Measurements from ENCODE around the gene SLC25A25. TPM values are rescaled to one million over a fixed set of nuclear protein-coding genes. Genes with fewer than 3 reads are reported as not detected.

SLC25A25 gene
- total and polyA plus RNA-seq, 2 experiments from 2014 or later, result 8.2 to 20.2 TPM

DNA sequence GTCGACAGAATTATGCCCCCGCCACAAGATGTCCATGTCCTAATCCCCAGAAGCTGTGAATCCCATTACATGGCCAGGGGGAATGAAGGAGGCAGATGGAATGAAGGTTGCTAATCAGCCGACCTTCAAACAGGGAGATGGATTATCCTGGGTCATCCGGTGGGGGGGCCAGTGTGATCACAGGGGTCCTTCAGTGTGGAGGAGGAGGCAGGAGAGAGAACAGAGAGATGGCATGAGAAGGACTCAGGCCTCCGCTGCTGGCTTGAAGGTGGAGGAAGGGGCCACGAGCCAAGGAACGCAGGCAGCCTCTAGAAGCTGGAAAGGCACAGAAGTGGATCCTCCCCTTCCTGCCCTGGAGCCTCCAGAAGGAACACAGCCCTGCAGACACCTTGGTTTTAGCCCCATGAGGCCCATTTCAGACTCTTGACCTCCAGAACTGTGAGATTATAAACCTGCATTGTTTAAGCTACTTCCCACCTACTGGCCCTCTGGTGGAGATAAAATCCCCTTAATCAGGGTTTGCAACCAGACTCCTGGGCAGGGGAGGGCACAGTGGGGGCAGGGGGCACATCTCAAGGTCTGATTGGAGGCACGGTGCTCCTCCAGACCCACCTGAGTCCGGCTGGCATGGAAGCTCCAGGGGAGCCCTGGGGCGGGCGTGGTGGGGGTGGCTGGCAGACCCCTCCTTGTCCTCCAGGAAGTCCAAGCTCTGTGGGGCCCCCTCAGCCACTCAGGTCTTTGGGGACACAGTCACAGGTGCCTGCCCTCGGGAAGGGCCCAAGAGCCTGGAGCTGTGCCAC lies 45.7 kb downstream of the SLC25A25 start:
- Histone ChIP-seq H2AFZ (no peak overlapping the region), H3K79me2 (ENCODE audit: insufficient read depth) (no peaks in the 10 kb centered on the region), H3K4me1 (ENCODE audit: insufficient read depth) (no peaks in the 10 kb centered on the region), H3K36me3 (ENCODE audit: low read depth) (no peaks in the 10 kb centered on the region; the same call in 1 of the 2 replicates), H3K9ac (no peak overlapping the region), H3K4me2 (ENCODE audit: unreplicated experiment) (no peak overlapping the region), H4K20me1 (ENCODE audit: insufficient read depth) (no peaks in the 10 kb centered on the region), H3K4me3 (no peak overlapping the region), H3F3A (ENCODE audit: insufficient read depth) (0 out of 2 replicates have a peak, but pooled peaks cover 9% of the 10 kb centered on the region), H3K9me3 (ENCODE audit: low read depth) (no peaks in the 10 kb centered on the region), H3K27me3 (replicated peaks; ENCODE audit: insufficient read depth) (no peaks in the 10 kb centered on the region), H3K9me2 (ENCODE audit: insufficient read depth) (no peaks in the 10 kb centered on the region), H3K27ac (no peak overlapping the region)
- TF ChIP-seq EZH2 (IDR thresholded peaks at IDR 0.05; ENCODE audit: insufficient read depth, poor library complexity, severe bottlenecking) (no peak), EZH2phosphoT487 (IDR thresholded peaks at IDR 0.05; ENCODE audit: insufficient read depth, low read depth) (no peak)
- 86 to 87% methylated on average over 12 of the region's 12 CpGs for WGBS, 2 experiments (ENCODE audit: low coverage in 1 of 2, low lambda C conversion rate in 2 of 2, missing lambda C conversion rate in 2 of 2)
- in situ Hi-C loops (cut with MboI), result no loop called here
- DNase-seq, result no peak

DNA sequence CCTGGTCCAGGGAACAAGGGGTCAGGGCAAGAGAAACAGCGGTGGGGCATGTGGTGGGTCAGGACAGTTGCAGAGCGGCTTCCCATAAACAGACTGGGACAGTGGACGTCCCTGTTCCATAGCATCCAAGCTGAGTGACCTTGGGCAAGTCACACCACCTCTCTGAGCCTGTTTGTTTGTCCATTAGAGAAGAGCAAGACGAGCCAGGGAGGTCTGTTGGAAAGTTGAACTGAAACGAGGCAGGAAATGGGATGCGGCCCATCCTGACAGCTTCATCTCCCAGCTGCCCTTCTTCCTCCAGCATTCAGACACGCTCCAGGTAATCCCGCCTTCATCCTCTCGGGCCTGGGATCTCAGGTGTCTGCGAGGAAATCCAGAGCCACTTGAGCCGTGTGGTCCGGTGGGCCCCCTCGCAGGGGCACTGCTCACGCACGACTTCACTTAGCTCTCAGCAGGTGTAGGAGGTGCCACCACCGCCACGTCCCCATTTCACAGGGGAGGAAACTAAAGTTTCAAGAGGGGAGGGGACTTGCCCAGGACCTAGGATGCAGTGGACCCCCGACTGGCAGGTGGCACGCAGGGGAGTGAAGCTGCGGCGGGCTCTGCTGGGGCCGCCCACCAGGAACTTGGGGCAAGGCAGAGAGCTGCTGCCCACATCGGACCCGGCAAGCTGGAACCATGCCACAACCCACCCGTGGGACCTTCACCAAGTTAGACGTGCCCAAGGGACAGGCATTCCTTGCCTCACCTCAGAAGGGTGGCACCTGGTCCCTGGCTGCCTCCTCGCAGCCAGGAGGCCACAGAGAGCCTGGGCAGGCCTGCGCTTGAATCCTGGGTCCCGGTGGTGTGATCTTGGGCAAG lies 46.5 kb downstream of the SLC25A25 start:
- Histone ChIP-seq H3K4me1 (ENCODE audit: insufficient read depth) (no peaks in the 10 kb centered on the region), H3K79me2 (ENCODE audit: insufficient read depth) (no peaks in the 10 kb centered on the region), H3K27ac (no peak overlapping the region), H2AFZ (no peak overlapping the region), H3K9me2 (ENCODE audit: insufficient read depth) (no peaks in the 10 kb centered on the region), H3K9ac (no peak overlapping the region), H3K9me3 (ENCODE audit: low read depth) (no peaks in the 10 kb centered on the region), H3K36me3 (ENCODE audit: low read depth) (no peaks in the 10 kb centered on the region; the same call in 1 of the 2 replicates), H3K4me3 (no peak overlapping the region), H3F3A (ENCODE audit: insufficient read depth) (0 out of 2 replicates have a peak, but pooled peaks cover 5% of the 10 kb centered on the region), H4K20me1 (ENCODE audit: insufficient read depth) (no peaks in the 10 kb centered on the region), H3K4me2 (ENCODE audit: unreplicated experiment) (no peak overlapping the region), H3K27me3 (replicated peaks; ENCODE audit: insufficient read depth) (no peaks in the 10 kb centered on the region)
- in situ Hi-C loops (cut with MboI), result no loop called here
- DNase-seq, result no peak
- WGBS, 2 experiments (ENCODE audit: low coverage in 1 of 2, low lambda C conversion rate in 2 of 2, missing lambda C conversion rate in 2 of 2), result 84% methylated on average over 27 to 29 of the region's 29 CpGs
- no peak for TF ChIP-seq EZH2 (IDR thresholded peaks at IDR 0.05; ENCODE audit: insufficient read depth, poor library complexity, severe bottlenecking)
- no peak for TF ChIP-seq EZH2phosphoT487 (IDR thresholded peaks at IDR 0.05; ENCODE audit: insufficient read depth, low read depth)

DNA sequence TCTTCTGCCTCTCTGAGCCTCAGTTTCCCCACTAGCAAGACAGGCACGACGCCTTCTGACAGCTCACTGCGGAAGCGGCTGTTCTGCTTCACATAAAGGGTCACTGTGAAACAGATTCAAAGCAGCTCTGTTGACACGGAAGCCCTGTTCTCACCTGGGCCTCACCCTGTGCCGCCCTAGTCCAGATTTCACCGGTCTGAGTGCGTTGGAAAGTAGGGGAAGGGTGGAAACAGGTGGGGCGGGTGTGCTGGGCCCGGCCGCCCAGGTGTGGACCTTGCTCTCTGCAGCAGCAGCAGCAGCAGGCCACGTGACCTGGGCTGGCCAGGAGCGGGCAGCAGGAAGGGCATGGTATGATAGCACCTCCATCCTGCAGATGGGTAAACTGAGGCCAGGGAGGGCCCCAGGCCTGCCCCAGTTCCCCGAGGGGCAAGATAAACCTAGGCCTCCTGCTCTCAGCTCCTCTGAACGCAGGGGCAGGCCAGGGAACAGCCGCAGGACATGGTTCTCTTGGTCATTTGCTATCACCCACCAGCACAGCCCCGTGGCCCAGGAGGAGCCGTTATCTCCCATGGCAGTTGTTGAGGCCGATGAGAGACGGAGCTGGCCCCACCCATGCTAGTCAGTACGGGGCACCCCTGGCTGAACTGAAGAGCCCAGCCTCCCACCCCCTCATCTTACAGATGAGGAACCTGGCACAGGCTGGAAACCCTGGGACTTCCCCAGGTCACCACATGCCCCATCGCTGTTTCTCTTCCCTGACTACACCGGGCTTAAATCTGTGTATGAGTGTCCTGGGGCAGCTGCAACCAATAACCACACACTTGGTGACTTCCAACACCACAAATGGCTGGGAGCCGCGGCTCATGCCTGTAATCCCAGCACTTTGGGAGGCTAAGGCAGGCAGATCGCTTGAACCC lies 47.4 kb downstream of the SLC25A25 start:
- H2AFZ ChIP-seq, result no peak overlapping the region
- 0 out of 2 replicates have a peak, but pooled peaks cover 4% of the 10 kb centered on the region for H3F3A ChIP-seq (ENCODE audit: insufficient read depth)
- no peak overlapping the region for H3K4me2 ChIP-seq (ENCODE audit: unreplicated experiment)
- in situ Hi-C loops (cut with MboI), result no loop called here
- H3K27me3 ChIP-seq (replicated peaks; ENCODE audit: insufficient read depth), result no peaks in the 10 kb centered on the region
- DNase-seq, result no peak
- H4K20me1 ChIP-seq (ENCODE audit: insufficient read depth), result no peaks in the 10 kb centered on the region
- 81 to 83% methylated on average over 26 of the region's 26 CpGs for WGBS, 2 experiments (ENCODE audit: low coverage in 1 of 2, low lambda C conversion rate in 2 of 2, missing lambda C conversion rate in 2 of 2)
- no peaks in the 10 kb centered on the region for H3K36me3 ChIP-seq (ENCODE audit: low read depth)
- H3K27ac ChIP-seq, result no peak overlapping the region
- H3K4me1 ChIP-seq (ENCODE audit: insufficient read depth), result no peaks in the 10 kb centered on the region
- H3K79me2 ChIP-seq (ENCODE audit: insufficient read depth), result no peaks in the 10 kb centered on the region
- H3K9me3 ChIP-seq (ENCODE audit: low read depth), result no peaks in the 10 kb centered on the region
- no peak overlapping the region for H3K4me3 ChIP-seq
- no peak for TF ChIP-seq EZH2 (IDR thresholded peaks at IDR 0.05; ENCODE audit: insufficient read depth, poor library complexity, severe bottlenecking)
- TF ChIP-seq EZH2phosphoT487 (IDR thresholded peaks at IDR 0.05; ENCODE audit: insufficient read depth, low read depth), result no peak
- H3K9ac ChIP-seq, result no peak overlapping the region
- no peaks in the 10 kb centered on the region for H3K9me2 ChIP-seq (ENCODE audit: insufficient read depth)
